ENCODE results near the gene RNPEPL1.

The RNPEPL1 gene

DNA sequence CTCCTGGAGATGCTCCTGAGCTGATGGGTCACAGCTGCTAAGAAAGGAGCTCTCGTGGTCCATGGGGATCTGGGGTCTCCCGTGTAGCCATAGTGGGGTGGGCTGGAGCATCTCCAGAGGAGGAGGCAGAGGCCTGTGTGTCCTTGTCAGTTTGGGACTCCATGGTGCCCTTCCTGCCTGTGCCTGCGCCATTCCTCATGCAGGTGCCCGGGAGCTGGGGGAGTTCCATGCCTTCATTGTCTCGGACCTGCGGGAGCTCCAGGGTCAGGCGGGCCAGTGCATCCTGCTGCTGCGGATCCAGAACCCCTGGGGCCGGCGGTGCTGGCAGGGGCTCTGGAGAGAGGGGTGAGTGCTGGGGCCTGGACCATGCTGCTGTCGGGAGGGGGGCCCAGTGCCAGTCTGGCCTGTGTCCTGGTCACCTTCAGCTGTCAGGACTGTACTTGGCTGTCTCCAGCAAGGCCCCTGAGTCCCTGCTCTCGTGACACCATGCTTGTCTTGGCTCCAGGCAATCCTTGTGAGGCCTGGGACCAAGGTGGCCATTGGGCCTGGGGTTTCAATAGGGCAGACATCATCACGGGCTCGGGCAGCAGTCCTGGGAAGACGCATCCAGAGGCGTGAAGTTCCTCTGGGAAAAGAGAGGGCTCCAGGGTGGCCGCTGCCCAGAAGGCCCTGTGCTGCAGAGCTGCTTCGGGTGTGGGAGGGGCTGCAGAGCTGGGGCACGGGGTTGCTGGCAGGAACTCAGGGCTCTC lies 25.6 kb downstream of the RNPEPL1 start:
- DNase-seq: no peak

DNA sequence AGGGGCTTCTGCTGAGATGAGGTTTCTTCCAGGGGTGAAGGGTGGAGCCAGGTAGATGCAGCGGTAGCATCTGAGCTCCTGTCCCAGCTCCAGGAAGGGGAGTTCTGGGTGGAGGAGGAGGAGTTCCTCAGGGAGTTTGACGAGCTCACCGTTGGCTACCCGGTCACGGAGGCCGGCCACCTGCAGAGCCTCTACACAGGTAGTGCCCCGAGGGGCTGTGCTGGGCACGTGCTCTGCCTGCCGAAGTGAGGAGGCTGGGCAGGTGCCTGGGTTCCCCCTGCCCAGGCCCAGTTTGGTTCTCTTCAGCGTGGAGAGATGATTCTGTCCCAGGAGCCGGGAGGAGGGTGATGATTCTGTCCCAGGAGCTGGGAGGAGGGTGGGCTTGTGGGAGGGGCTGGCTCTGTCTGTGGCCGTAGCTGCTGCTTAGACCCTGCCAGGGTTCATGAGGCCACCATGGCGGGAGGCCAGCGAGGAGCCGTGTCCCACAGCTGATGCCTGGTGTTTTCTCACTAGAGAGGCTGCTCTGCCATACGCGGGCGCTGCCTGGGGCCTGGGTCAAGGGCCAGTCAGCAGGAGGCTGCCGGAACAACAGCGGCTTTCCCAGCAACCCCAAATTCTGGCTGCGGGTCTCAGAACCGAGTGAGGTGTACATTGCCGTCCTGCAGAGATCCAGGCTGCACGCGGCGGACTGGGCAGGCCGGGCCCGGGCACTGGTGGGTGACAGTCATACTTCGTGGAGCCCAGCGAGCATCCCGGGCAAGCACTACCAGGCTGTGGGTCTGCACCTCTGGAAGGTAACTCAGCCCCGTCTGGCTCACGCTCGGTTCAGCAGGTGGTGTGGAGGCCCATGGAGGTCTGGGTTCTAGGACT lies 26.5 kb downstream of the RNPEPL1 start:
- no peak for DNase-seq

DNA sequence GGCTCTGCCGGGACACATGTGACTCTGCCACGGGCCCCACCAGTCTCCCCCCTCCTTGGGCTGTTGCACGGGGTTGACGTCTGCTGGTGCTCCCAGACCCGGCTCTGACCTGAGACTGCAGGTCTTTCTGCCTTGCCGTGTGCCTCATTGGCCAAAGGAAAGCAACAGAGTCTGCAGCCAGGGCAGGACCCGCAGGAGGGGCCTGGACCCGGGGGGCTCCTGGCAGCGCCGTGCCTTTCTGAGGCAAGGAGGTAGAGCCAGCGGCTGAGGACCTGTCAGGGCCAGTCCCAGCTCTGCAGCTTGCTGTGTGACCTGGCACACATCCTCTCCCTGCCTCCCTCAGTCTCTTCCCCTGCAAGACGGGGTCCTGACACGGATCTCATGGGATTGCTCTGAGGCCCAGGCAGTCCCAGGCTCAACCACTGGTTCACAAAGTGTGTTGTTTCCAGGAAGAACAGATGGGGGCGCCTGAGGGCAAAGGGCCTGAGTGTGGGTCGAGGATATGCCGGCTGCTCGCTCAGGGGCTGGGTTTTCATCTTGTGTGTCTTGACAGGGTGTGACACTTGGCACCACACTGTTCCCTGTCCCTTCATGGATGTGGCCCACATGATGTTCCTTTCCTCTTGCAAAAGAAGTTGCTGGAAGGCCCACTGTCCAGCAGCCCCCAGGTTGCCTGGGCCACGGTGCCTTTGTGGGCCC lies 27.2 kb downstream of the RNPEPL1 start:
- DNase-seq: peak; percentile 47 to 64 (median 58)

DNA sequence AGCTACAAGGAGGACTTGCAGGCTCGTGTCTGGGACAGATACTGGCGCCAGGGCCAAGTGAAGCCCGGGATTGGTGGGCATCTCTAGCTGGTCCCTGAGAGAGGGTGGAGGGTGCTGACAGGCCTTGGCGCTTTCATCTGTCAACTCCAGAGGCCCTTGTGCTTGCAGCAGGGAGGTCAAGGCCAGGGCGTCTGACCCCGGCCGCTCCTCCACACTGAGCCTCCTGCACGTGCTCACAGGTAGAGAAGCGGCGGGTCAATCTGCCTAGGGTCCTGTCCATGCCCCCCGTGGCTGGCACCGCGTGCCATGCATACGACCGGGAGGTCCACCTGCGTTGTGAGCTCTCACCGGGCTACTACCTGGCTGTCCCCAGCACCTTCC lies 27.8 kb downstream of the RNPEPL1 start:
- no peak for DNase-seq

DNA sequence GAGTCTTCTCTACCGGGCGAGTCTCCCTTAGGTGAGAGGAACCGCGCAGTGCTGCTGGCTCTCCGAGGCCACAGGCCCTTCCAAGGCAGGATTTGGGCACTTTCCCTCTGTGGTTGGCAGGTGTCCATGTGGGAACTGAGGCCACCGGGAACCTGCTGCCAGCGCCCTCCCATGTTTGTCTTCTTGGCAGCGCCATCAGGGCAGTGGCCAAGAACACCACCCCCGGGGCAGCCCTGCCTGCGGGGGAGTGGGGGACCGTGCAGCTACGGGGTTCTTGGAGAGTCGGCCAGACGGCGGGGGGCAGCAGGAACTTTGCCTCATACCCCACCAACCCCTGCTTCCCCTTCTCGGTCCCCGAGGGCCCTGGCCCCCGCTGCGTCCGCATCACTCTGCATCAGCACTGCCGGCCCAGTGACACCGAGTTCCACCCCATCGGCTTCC lies 28.2 kb downstream of the RNPEPL1 start:
- no peak for DNase-seq

DNA sequence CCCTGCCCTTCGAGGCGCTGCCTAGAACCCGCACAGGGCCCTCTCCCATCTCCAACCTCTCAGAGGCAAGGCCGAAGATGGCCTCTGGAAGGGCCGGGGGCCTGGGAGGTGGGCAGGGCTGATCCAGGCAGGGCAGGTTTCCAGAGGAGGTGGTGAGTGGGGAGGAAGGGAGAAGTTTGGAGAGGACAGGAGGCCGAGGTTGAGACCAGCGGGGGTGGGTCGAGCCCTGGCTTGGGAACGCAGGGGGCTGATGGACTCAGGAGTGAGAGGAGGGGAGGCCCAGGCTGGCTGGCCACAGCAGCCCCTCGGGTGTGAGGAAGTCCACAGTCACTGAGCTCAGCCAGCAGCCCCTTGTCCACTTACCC lies 28.8 kb downstream of the RNPEPL1 start:
- DNase-seq: no peak

DNA sequence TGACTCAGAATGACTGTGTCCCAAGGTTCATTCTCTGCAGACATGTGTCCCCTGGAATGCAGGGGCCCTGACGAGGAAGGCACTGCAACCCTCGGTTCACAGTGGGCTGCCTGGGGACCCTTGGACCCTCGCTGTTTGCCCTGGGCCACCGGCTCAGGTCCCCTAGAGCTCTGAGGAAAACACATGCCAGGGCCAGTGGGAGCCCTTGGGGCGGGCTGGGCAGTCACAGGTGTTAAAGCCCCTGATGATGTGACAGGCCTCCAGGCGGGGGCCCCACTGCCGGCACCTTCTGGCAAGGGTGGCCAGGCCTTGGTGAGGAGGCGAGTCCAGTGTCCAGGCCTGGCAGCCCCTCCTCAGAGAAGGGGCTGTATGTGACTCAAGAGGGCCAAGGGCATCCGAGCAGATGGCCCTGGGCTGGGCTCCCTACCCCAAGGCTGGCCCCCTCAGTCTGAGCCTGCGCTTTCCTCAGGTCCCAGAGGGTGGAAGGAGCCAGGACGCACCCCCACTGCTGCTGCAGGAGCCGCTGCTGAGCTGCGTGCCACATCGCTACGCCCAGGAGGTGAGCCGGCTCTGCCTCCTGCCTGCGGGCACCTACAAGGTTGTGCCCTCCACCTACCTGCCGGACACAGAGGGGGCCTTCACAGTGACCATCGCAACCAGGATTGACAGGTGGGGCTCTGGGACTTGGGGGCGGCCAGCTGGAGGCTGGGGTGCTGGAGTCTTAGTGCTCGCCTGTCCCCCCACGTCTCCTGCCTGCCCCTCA lies 29.3 kb downstream of the RNPEPL1 start:
- DNase-seq: no peak

DNA sequence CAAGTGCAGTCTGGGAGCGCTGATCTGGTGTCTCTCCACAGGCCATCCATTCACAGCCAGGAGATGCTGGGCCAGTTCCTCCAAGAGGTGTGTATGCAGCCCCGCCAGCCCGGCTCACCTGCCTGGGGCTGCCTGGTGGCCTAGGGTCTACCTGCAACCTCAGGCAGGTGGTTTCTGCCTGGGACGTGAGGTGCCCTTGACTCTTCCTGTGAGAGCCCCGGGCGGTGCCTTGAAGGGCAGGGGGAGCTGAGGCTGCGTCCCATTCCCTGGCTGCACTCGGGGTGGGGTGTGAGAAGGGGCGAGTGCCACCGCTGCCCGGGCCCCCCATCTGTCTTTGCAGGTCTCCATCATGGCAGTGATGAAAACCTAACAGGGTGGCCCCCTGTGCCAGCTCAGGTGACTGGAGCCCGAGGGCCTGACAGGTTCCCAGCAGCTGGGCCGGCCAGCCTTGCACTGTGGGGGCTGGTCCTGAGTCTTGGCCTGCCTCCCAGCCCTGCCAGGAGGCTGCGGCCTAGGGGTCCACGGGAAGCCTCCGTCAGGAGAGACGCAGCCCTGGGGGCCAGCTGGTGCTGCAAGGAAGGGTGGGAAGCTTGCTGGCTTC lies 30.1 kb downstream of the RNPEPL1 start:
- DNase-seq: no peak

DNA sequence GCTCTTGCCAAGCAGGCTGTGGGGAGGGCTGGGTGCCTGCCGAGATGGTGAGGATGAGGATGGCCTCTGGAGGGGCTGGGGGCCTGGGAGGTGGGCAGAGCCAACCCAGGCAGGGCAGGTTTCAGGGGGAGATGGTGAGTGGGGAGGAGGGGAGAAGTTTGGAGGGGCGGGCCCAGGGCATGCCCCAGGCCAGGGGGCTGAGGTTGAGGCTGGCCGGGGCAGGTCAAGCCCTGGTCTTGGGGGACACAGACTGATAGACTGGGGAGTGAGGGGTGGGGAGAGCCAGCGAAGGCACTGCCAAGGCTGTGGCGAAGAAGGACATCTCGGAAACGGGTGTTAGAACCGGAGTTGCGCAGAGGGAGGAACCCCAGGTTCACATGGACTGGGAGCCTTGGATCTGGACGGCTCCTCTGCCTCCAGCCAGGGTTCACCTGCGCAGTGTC lies 30.9 kb downstream of the RNPEPL1 start:
- no peak for DNase-seq

DNA sequence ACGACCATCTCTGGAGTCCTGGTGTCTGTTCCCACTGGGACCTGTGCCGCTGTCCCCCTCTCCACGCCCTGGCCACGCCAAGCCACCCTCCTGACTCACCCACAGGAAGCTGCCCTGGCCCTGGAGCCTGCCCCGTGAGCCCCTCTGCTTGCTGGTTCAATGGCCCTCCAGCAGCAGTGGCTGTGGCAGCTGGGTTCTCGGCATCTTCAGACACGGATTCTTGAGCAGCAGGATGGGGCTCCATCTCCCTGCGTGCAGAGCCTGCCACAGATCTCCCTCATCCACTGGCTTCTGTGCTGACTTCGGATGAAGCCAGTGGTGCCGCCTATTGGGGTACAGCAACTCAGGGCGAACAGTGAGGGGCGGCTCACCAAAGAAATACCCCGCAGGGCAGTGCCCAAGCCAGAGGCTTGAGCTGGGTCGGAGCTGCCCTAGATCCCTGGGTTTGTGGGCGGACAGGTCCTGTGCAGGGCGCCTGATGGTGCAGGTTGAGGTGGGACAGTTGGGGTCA lies 32.2 kb downstream of the RNPEPL1 start:
- DNase-seq: no peak

DNA sequence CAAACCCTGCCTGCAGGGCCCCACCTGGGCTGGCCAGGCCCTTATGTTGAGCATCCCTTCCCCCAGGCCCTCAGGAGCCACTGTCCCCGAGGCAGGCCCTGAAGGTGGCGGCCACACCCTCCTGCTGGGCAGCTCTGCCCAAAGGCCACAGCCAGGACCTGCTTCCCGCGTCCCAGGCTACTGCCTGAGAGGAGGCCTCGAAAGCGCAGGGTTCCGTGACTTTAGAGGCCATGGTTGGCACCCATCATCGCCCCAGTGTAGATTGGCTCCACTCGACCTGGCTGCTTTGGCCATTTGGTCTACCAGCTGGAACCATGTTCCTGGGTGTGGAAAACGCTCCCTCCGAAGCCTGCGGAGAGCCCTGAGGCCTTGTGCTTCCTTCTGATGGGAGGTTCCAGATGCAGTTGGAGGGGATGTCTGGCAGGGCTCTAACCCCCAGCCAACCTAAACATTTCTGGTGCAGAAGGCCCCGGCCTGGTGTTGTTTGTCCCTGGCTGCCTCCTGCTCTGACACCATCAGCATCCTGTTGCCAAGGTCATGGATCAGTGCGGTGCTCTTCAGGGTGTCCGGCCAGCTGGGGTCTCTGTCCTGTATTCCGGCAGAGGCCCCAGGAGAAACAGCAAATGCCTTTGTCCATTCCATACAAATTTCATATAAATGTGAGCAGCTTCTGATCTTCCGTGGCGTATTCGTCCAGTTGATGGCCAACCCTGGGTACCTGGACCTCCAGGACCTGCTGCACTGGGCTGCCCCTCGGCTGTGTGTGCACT lies 33.0 kb downstream of the RNPEPL1 start:
- no peak for DNase-seq

DNA sequence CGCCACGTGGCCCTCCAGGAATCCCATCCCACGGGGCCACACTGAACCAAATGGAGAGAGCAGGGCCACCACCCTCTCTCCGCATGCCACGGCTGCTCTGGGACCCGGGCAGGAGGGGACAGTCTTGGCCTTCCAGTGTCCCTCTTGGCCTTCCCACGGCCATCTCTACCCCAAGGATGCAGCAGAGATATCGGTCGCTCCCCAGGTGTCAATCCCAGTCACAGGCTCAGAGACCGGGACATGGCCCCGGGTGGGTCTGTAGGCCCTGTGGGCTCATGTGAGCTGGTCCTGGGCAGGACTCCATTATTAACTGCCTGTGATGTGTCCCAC lies 33.5 kb downstream of the RNPEPL1 start:
- DNase-seq: no peak

DNA sequence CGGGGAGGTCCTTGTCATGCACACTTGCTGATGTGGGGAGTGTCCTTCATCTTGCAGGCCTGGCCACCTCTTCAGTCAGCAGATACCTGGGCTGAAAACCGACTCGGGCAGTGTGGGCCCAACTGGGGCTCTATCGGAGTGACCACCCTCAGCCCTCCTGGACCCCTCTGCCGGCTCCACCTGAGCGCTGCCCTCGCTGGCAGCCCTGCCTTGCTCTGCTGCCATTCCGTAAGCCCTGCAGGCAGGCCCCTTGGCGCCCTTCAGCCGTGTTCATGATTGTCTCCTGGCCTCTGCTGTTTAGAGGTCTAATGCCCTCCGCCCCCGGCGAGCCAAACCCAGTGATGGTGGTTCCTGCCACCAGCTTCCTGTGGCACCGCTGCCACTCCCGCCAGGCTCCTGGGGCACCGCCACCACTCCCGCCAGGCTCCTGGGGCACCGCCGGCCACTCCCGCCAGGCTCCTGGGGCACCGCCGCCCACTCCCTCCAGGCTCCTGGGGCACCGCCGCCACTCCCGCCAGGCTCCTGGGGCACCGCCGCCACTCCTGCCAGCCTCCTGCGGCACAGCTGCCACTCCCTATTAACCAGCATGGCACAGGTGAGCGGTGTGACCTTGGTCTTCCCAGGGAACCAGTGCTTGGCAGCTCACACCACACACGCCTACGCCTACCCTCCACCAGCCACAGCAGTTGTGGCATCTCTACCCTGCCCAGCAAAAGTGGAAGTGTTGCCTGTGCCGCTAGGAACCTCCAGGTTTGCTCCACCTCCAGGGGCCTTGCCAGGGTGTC lies 34.2 kb downstream of the RNPEPL1 start:
- DNase-seq: no peak

DNA sequence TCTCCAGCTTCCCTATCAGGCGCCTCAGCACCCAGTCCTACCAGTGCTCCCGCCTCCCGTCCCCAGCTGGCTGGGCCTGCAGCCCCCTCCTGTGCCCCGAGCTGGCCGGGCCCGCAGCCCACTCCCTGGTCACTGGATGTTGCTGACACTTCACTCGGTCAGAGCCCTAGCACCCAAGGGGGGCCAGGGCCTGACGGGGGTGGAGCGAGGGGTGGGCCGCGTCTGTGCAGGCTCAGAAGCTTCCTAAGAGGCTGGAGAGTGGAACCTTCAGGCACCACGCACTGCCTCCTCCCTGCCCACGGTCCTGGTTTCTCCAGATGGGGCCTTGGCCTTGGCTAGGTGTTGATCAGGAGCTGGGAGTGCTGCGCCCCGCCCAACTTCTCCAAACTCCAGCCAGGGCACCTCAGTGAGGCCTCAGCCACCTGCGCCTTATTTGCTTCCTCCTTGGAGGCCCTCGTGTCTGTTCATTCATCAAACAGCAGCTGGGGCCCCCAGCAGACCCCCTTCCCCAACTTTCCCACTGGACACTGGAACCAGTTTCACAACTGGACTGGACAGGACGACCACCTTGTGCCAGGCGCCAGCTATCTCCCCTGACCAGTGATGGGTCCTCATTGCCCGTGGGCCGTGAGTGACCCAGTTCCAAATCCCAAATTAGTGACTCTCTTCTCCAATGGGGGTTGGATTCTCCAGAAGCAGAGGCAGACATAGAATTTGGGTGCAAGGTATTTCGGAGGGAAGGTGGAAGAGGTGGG lies 35.0 kb downstream of the RNPEPL1 start:
- no peak for DNase-seq

DNA sequence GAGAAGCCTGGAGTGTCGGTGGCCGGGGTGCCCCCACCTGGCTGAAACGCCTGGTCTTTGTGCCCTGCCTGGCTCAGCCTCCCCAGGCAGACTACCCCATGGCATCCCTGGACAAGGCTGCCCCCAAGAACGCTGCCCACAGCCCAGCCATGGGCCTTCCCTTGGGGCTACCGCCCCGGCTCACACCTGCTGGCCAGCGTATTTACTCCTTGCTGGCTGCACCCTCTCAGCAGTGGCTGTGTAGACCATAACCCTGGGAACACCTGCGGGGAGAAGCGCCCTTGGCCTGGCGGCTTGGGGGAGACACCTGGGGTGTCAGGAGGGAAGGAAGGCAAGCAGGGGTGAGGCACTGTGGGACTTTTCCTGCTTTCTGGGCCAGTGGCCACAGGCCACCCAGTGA lies 35.6 kb downstream of the RNPEPL1 start:
- no peak for DNase-seq

DNA sequence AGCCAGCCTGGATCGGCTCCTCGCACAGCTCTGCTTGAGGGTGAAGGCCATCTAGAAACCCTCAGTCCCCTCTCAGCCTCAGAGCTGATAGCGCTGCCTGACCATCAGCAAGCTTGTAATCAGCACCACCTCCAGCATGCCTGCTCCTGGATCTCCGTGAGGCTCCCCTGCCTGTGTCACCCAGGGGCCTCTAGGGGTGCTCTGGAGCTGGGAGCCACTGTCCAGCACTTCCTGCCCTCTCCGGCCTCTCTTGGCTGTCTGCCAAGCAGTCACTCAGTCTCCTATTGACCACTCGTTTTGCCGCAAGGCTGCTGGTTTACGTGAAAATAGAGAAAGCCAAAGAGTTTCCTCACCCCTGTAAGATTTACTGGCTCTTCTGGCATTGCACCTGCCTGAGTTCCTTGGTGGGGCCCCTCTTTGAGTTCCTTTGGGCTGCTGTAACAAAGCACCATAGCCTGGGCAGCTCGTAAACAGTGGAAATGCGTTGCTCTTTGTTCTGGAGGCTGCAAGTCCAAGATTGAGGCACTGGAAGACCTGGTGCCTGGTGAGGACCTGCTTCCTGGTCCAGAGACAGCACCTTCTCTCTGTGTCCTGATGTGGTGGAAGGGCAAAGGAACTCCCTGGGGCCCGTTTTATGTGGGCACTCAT lies 36.1 kb downstream of the RNPEPL1 start:
- peak; percentile 84 to 91 (median 86) for DNase-seq

DNA sequence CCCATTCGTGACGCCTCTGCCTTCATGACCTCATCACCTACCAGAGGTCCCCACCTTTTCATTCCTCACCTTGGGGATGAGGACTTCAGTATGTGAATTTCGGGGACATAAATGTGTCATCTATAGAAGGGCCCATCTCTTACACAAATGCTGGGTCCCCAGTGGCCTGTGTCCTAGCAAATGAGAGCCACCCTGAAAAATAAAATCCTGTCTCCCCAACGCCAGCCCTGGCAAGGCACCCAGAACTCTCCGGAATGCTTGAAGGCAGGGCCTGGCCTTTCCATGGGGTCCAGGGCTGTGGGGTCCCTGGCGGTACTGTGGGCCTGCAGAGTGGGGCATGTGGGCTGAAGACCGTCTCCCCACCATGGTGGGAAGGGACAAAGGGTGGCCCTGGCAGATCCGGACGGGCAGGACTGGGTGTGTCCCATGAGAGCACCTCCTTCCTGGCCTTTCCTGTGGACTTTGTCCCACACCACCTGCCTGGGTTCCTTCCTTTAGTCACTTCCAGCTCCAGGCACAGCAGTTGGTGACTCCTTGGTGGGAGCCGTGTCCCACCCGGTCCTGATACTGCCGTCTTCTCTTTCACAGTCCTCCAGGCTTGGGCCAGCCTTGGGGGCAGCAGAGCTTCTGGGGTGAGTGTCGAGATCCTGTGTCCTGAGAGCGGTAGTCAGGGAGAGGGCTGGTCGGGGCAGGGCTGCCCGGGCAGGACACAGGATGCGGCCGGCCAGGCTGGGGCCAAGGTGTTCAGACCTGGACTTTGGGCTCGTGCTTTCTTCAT lies 36.8 kb downstream of the RNPEPL1 start:
- no peak for DNase-seq
